Lower leg skin (tissue), 3 donors: ENCODE data around the gene ESYT2.

Source experiments
- POLR2A ChIP-seq, 2 donors: fragments of 450-650 bp; IDR thresholded peaks; one replicate each; pipeline ENCODE4 v1.6.1; 2016 to 2017; ENCODE audit warnings: antibody characterized with exemption in 2 of 2, mild to moderate bottlenecking in 1 of 2, moderate library complexity in 1 of 2
- TF ChIP-seq, protein P1 (sequence below), 3 donors: fragments of 450-650 bp; IDR thresholded peaks; one replicate each; pipeline ENCODE4 v1.5.1; 2016; ENCODE audit warnings: antibody characterized with exemption in 3 of 3, mild to moderate bottlenecking in 3 of 3, moderate library complexity in 2 of 3

DNA sequence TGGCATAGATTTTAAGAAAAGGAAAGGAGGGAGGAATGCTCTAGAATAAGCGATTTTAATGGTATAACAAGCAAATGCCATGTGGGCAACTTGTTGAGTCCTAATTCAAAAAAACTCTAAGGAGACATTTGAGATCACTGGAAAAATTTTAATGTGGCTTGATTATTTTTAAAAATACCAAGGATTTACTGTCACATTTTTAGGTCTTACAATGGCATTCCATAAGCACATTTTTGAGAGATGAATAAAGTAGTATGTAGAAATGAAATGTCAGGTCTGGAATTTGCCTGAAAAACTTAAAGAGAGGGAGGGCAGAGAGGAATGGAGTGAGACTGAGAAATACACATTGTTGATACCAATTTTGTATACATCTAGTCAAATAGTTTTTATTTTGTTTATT, 145.0 kb downstream of the ESYT2 start:
- TF ChIP-seq, protein P1, sequence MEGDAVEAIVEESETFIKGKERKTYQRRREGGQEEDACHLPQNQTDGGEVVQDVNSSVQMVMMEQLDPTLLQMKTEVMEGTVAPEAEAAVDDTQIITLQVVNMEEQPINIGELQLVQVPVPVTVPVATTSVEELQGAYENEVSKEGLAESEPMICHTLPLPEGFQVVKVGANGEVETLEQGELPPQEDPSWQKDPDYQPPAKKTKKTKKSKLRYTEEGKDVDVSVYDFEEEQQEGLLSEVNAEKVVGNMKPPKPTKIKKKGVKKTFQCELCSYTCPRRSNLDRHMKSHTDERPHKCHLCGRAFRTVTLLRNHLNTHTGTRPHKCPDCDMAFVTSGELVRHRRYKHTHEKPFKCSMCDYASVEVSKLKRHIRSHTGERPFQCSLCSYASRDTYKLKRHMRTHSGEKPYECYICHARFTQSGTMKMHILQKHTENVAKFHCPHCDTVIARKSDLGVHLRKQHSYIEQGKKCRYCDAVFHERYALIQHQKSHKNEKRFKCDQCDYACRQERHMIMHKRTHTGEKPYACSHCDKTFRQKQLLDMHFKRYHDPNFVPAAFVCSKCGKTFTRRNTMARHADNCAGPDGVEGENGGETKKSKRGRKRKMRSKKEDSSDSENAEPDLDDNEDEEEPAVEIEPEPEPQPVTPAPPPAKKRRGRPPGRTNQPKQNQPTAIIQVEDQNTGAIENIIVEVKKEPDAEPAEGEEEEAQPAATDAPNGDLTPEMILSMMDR (IDR thresholded peaks at IDR 0.05), result no peak
- TF ChIP-seq POLR2A (IDR thresholded peaks at IDR 0.05), result no peak
